ENCODE results near the gene ZKSCAN4.

DNA sequence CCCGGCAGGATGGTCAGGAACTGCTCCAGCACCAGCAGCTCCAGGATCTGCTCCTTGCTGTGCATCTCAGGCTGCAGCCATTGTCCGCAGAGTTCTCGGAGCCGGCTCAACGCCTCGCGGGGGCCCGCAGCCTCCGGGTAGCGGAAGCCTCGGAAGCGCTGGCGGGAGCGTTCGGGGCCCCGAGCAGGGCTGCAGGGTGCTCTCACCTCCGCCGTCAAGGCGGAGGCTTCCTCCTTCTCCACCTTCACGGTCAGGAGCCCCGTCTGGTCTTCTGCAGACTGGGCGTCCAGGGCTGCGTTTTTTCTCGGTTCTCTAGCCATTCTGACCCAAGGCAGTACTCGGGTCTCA lies 434 bp downstream of the ZKSCAN4 start:
- no peak for TF ChIP-seq CHD1 (IDR thresholded peaks at IDR 0.05; ENCODE audit: low read depth, low read length)
- TF ChIP-seq POLR2A (IDR thresholded peaks at IDR 0.05; ENCODE audit: control extremely low read depth in 1 of 2, low read depth in 2 of 2, low read length in 2 of 2): no peak
- no peak for TF ChIP-seq RNF2 (IDR thresholded peaks at IDR 0.05; ENCODE audit: borderline replicate concordance, low read depth, low read length, missing control alignments, poor library complexity, severe bottlenecking)
- TF ChIP-seq, protein P1, sequence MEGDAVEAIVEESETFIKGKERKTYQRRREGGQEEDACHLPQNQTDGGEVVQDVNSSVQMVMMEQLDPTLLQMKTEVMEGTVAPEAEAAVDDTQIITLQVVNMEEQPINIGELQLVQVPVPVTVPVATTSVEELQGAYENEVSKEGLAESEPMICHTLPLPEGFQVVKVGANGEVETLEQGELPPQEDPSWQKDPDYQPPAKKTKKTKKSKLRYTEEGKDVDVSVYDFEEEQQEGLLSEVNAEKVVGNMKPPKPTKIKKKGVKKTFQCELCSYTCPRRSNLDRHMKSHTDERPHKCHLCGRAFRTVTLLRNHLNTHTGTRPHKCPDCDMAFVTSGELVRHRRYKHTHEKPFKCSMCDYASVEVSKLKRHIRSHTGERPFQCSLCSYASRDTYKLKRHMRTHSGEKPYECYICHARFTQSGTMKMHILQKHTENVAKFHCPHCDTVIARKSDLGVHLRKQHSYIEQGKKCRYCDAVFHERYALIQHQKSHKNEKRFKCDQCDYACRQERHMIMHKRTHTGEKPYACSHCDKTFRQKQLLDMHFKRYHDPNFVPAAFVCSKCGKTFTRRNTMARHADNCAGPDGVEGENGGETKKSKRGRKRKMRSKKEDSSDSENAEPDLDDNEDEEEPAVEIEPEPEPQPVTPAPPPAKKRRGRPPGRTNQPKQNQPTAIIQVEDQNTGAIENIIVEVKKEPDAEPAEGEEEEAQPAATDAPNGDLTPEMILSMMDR (IDR thresholded peaks at IDR 0.05; ENCODE audit: control extremely low read depth in 1 of 3, insufficient read depth in 1 of 3, low read depth in 1 of 3, low read length in 3 of 3): no peak
- no peak for TF ChIP-seq ZNF274 (IDR thresholded peaks at IDR 0.05; ENCODE audit: borderline replicate concordance, extremely low read depth, low read length)
